HG03025 (cell line): ENCODE measurements around the gene C2orf42.
"Not testable (repeated sequence)": the region's sequence is repeated elsewhere in the genome, so short reads cannot be mapped to it uniquely, and the experiment has no call there.

Experiments
- ATAC-seq: cut with Tn5 transposase; IDR thresholded peaks from one replicate; pipeline ENCODE4 v1.9.1; 2021; ENCODE audit warnings: mild to moderate bottlenecking, moderate library complexity; ENCODE audit not compliant: unreplicated experiment, low FRiP score

The C2orf42 gene

DNA sequence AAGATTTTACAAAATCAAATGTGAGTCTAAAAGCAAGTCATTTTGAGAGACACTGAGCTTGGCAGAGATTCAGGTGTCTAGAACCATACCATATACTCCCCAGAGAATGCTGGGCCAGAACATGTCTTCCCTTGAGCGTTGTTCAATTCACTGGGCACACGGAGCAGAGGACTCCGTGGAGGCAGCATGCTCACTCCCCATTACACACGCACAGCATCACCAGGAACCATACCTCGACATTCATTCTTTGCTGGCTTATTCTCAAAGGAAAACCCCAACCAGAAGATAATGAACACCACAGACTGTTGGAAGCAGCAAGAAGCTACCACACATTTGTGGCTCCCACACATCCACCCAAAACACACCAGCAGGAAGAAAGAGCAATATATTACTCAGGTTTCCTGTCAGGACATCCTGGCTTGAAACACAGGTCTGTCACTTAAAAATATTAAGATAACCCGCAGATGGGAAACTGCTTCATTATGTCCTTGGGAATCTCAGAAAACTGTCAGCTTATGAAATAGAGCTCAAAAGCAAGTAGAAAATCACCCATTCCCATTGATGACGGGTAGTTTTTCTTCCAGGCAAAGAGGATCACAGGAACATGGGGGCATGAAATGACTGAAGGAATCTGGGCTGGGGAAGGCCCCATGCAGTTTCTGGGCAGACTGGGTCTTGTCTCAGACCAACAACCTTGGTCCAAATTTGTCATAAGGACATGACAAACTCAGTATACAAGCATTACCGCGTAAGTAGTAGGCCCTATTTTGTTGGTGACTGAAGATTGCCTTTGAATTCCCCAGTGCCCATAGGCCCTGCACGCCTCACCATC lies 57.1 kb downstream of the C2orf42 start:
- no peak for ATAC-seq

DNA sequence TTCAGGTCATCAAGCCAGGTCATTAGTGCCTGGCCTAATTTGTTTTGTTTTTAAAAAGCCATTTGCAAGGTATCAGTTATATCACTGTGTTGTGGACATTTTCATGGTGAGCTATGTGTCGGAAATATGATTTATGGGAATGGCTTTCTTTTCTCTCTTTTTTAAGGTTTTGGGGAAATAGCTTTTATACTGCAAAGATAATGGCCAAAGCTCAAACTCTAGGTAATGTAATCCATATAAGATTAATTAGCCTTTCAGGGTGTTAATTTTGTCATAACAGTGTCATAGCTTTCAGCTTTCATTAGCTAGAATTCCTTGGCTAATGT lies 57.7 kb downstream of the C2orf42 start:
- no peak for ATAC-seq

DNA sequence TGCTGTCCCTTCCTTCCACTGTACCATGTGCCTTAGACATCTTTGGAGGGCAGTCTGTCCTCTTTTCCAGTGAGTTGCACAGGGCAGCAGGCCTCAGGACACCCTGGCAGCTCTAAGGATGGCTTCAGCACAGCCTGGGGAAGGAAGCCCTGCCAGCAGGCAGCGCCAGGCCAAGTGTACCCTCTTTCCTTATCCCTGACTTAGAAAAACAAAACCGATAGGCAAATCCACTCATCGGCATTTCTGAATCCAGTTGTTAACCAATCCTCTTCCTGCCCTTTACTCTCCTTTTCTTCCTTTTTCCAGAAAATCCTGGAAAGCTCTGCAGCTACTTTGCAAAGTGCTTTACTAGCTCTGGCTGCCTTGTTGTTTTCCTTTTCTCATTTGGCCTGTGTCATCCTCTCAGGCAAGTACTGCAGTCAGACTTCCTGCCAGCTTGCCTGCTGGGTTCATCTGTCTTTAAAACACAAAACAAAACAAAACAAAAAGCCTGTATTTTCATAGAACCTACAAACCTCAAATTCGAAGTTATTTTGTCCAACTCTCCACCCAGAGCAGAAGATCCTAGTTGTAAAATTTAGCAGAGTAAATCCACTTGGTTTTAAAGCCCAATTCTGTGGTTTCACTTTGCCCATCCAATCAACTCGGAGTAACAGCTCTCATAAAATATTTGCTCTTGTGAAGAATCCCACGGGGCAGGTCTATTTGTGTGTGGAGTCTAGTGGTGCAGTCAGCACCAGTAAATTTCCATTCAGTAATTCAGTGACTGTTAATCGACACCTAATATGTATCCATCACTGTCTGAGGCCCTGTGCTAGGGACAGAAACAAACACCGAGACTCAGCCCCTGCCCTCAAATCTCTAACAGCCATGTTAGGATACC lies 58.3 kb downstream of the C2orf42 start:
- no peak for ATAC-seq

DNA sequence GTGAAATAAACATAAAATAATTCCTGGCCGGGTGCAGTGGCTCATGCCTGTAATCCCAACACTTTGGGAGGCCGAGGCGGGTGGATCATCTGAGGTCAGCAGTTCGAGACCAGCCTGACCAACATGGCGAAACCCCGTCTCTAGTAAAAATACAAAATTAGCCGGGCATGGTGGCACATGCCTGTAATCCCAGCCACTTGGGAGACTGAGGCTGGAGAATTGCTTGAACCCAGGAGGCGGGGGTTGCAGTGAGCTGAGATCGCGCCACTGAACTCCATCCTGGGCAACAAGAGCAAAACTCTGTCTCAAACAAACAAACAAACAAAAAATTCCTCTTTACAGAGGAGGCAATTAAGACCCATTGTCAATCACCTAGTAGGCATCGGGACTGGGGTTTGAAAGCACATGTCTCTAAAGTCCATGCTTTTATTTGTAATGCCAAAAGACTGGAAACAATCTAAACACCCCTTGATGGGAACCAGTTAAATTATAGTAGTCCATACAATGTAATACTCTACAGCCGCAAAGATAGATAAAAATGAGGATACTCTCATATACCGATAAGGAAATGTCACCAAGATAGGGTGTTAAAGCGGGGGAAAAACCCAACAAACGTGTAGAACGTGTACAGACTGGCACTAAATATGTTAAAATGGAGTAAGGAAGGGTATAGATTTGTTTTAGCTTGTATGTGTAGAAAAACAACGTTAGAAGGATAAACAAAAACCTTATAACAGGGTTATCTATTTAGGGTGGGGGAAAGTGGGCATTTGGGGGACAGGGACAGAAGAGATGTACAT lies 59.3 kb downstream of the C2orf42 start:
- ATAC-seq = not testable (repeated sequence)

DNA sequence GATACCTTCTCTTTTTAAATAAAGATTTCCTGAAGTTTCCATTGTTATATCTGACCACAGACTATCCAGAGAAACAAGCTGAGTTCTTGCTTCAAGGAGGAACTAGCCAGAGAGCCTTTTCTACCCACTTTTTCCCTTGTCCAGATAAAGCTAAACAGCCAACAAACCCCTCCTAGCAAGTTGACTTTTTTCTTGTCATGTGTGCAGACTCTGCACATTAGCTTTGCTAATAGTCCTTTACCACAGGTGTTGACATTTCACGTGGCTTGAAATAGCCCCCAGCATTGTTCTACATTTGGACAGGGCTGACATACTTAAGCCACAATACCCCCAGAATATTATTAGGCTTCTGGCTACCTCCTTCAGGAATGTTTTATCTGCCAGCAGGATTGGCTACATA lies 62.8 kb downstream of the C2orf42 start:
- ATAC-seq = no peak

DNA sequence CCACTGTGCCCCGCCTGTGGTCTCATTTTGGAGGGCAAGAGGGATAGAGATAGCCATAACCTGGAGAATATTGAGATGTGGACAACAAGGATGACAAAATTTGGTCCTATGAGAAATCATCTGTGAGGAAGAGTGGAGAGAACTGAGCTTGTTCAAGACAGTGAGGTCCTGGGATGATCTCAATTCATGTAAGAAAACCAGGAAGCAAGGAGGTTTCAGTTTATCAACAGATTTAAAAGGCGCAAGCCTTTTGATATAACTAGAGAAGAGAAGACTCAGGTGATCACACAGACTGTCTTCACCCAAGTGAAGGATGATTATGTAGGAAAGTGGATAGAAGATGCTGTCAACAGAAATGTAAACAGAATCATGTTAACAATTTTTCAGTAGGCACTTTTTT lies 64.4 kb downstream of the C2orf42 start:
- ATAC-seq = no peak

DNA sequence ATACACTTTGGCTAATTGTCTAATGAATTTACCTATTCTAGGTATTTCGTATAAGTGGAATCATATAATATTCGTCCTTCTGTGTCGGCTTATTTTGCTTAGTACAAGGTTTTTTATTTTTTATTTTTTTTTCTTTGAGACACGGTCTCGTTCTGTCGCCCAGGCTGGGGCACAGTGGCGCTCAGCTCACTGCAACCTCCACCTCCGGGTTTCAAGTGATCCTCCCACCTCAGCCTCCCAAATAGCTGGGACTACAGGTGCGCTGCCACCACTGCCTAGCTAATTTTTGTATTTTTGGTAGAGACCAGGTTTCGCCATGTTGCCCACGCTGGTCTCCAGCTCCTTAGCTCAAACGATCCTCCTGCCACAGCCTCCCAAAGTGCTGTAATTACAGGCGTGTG lies 65.3 kb downstream of the C2orf42 start:
- ATAC-seq = no peak

DNA sequence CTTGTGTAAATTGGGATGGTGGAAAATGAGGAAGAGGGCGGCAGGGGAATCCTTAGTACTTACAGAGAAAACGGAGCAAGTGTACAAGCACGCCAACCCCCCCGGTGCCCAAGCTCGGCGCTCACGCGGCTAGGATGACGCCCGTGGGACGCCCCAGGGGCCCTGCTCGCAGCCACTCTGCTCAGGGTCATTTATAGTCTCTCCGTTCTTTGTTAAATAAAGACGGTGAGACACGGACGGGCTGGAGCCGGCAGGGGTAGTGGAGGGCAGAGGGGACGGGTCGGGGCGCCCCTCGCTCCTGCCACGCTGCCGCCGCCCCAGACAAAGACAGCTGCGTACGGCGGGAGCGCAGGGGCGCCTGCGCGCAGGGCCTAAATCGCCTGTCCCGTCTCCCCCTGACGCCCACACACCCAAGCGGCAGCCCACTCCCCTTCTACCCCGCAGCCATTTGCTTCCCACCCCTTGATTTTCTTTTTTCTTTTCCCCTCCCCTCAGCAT lies 65.8 kb downstream of the C2orf42 start:
- ATAC-seq = no peak

DNA sequence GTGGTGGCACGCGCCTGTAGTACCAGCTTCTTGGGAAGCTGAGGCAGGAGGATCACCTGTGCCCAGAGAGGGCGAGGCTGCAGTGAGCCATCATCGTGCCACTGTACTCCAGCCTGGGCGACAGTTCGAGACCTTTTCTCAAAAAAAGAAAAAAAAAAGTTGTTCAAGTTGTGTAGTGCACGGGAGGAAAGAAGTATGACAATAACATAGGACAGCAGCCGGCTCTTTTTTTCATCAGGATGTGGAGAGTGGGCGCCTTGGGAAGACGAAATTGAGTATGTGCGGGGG lies 67.0 kb downstream of the C2orf42 start:
- ATAC-seq = no peak

DNA sequence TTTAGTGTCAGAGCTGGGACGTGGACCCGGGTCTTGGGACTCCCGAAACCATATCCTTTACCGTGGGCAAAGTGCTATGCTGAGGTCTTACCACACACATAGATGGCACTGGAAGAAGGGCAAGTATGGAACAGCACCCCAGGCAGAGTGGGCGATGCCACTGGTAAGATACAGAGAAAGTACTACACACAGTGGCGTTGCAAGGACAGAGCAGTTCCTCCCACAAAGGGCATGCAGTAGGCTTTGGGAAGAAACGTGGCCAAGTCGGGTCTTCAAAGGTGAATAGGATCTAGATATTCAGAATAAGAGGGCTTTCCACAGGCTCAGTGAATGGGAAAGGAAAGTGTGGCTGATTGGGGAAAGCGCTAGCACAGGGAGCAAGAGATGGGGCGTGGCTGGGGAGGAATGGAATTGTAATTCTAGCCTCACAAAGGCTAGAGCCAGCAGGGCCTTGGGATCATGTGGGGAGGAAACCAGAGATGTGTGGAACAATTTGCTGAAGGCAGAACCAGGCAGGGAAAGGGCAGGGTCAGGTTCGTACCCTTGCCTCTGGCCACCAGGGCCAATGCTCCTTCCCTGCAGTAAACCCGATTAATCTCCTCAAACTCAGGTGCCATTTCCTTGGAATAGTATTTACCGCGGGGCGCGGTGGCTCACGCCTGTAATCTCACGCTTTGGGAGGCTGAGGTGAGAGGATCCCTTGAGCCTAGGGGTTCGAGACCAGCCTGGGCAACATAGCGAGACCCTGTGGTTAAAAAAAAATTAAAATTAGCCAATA lies 67.6 kb downstream of the C2orf42 start:
- ATAC-seq = no peak

DNA sequence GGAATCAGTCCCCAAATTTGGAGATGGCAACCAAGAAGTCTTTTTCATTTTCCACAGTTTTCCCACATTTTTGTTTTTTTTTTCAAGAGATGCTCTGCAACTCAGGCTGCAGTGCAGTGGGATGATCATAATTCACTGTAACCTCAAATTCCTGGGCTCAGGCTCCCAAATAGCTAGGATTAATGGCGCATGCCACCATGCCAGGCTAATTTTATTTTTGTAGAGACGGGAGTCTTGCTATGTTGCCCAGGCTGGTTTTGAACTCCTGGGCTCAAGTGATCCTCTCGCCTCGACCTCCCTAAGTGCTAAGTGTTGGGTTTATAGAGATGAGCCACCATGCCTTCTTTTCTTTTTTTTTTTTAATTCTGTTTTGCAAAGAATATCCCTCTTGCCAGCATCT lies 68.3 kb downstream of the C2orf42 start:
- ATAC-seq = no peak

DNA sequence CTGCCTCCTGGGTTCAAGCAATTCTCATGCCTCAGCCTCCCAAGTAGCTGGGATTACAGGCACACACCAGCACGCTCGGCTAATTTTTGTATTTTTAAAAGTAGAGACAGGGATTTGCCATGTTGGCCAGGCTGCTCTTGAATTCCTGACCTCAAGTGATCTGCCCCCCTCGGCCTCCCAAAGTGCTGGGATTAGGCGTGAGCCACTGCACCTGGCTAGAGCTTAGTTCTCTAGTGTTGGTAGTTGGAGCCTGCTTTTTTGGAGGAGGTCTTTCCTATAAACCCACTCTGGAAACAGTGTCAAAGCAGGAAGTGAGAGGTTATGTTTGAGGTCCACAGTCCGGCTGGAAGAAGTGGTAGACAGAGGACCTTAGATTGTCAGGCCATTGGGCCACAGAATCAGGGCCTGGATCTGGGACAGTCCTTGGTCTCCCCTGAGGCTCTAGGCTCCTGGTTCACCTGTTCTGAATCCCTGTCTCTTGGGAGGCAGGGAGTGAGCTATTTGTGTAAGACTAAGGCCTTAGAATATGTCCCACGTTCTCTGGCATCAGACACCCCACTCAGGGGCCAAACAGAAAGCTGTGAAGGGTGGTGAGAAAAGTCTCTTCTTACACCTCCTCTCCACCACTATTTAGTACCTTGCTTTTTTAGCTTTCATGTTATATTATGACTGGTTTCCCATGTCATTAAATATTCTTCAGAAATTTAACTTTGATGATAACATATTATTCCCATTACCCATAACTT lies 69.0 kb downstream of the C2orf42 start:
- ATAC-seq = no peak

DNA sequence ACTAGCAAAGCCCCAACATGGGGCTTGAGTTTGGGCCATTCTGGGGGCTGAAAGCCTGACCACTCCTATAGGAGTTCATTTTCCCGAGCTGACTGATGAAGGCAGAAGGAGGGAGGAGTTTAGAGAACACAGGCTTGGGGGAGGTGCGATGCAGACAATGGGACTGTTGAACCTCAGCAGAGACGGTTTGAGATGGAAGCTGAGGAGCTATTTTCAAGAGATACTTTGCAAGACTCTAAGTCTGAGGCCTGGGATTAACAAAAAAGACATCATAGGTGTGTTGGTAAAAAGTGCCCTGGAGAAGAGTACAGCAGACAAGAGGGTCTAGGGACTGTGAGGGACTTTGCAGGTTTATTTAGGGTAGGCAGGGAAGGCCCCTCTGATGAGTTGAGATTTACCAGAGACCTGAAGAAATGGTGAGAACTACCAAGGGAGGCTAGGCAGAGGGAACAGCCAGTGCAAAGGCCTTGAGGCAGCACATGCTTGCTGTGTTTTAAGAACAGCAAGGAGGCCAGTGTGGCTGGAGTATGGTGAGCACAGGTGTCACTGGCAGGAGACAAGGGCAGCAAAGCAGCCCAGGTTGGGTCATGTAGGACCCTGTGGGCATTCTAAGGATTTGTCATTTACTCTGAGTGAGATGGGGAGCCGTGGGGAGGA lies 71.9 kb downstream of the C2orf42 start:
- no peak for ATAC-seq

DNA sequence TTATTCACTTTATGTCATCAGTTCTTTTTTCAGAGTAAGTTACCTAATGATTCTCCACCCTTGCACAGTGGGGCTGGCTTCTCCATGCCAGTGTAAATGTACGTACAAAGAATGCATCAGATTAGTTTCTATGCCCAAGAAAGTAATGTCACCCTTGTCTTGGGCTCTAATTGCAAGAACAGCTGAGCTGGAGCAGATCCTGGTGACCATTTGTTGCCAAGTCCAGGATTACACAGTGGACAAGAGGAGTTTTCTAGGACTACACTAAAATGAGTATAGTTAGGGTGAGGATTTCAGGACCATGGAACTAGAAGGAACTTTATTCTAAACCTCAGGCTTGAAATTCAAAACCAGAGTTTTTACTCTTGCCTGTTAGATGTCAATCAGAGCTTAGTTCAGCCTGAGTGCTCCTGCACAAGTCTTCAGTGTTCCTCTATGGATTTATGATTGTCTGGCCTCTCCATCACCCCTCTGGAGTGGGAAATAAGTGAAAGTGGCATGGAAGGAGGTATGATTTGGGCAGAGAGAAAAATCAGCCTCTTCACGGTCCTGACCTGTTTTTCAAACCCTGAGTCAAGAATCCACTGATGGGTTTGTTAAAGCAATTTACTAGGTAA lies 73.8 kb downstream of the C2orf42 start:
- no peak for ATAC-seq

DNA sequence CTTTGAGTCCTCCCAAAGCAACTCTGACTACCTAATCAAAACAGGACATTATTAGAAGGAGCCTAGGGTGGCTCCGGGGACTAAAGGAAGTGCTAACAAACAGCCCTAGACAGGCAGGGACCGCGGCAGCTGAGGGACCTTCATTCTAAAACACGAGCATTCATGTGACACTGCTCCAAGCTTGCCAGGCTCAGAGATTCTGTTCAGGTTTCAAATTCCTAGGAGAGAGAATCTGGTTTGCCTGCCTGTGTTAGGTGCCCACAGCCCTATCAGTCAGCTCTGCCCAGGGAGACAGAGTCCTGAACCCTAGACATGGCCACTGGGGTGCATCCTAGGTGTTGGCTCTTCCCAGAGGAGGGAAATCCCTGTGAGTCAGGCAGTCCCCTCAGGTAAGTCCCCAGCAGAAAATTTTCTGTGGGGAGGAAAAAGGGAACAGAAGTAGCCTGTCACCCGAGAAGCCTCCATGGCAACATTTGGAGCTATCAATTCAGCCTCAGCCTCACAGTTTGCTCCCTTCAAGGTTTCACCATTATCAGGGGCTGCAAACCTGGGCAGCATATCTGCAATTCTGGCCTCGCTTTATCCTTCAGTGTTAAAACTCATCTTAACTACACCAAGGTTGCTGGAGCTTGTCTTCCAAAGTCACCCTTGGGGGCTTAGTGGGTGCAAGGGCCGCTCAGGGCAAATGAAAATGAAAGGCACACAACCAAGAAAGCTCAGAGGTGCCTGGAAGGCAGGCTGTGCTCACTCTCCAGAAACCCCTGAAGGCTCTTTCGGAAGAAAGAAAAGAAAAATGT lies 75.0 kb downstream of the C2orf42 start:
- peak; percentile 52 for ATAC-seq

DNA sequence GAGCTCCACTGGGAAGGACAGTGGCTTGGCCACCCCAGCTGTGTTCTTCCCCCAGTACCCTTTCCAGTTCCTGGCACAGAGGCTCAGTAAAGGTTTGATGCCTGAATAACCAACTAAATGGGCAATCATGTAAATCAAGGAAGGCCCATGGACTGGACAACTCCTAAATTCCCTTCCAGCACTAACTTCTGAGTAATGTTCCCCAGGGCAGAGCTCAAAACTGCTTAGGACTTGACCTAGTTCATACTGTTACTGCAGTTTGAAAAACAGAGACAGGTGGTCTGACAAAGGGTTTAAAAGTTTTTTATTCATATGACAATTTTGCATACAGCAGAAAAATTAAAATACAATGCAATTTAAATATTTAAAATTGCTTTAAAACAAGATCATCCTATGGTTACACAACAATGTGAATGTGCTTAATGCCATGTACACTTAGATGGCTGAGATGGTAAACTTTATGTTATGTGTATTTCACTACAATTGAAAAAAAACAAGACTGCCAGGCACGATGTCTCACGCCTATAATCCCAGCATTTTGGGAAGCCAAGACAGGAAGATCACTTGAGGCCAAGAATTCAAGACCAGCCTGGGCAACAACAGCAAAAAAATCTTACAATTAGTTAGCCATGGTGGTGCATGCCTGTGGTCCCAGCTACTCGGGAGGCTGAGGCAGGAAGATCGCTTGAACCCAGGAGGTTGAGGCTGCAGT lies 77.3 kb downstream of the C2orf42 start:
- ATAC-seq = no peak
